MM.1S (cell line): ENCODE measurements around the gene PITPNM2.

Source experiments
- DNase-seq: peaks from one replicate; pipeline ENCODE4 v3.0.0-alpha.2; 2015
- H2AFZ ChIP-seq: fragments of 300-600 bp; sonication (generic); 2 replicates; pipeline ENCODE4 v1.6.0; 2016; ENCODE audit warnings: antibody characterized with exemption, low read length
- H3F3A ChIP-seq: fragments of 300-600 bp; sonication (generic); 2 replicates; pipeline ENCODE4 v1.6.1; 2016; ENCODE audit warnings: mild to moderate bottlenecking, antibody characterized with exemption, low read length, moderate library complexity, mixed read lengths; ENCODE audit not compliant: insufficient read depth
- H3K27ac ChIP-seq: fragments of 300-600 bp; sonication (generic); 2 replicates; pipeline ENCODE4 v1.5.1; 2016; ENCODE audit warnings: mild to moderate bottlenecking, low read length
- H3K27me3 ChIP-seq: fragments of 300-600 bp; sonication (generic); replicated peaks from 2 replicates; pipeline ENCODE4 v1.6.0; 2016; ENCODE audit warnings: low read length; ENCODE audit not compliant: insufficient read depth
- H3K36me3 ChIP-seq: fragments of 300-600 bp; sonication (generic); replicated peaks from 2 replicates; pipeline ENCODE4 v1.6.1; 2016; ENCODE audit warnings: mild to moderate bottlenecking, low read length, mixed read lengths; ENCODE audit not compliant: insufficient read depth
- H3K4me1 ChIP-seq: fragments of 300-600 bp; sonication (generic); 2 replicates; pipeline ENCODE4 v1.6.1; 2016; ENCODE audit warnings: low read length, mixed read lengths
- H3K4me2 ChIP-seq: fragments of 300-600 bp; sonication (generic); 2 replicates; pipeline ENCODE4 v1.6.0; 2016; ENCODE audit warnings: low read depth, low read length
- H3K4me3 ChIP-seq: fragments of 300-600 bp; sonication (generic); 2 replicates; pipeline ENCODE4 v1.5.1; 2016; ENCODE audit warnings: low read length, mixed read lengths
- H3K79me2 ChIP-seq: fragments of 300-600 bp; sonication (generic); 2 replicates; pipeline ENCODE4 v1.6.1; 2016; ENCODE audit warnings: mixed run types, low read length, mixed read lengths
- H3K9ac ChIP-seq: fragments of 300-600 bp; sonication (generic); 2 replicates; pipeline ENCODE4 v1.6.1; 2016; ENCODE audit warnings: low read length, mixed read lengths
- H3K9me2 ChIP-seq: fragments of 300-600 bp; sonication (generic); replicated peaks from 2 replicates; pipeline ENCODE4 v1.6.1; 2016; ENCODE audit warnings: mild to moderate bottlenecking, low read length, mixed read lengths; ENCODE audit not compliant: insufficient read depth
- H3K9me3 ChIP-seq: fragments of 300-600 bp; sonication (generic); replicated peaks from 2 replicates; pipeline ENCODE4 v1.6.1; 2016; ENCODE audit warnings: mild to moderate bottlenecking, low read length, mixed read lengths; ENCODE audit not compliant: insufficient read depth
- H4K20me1 ChIP-seq: fragments of 300-600 bp; sonication (generic); 2 replicates; pipeline ENCODE4 v1.6.1; 2016; ENCODE audit warnings: mild to moderate bottlenecking, low read length, moderate library complexity, mixed read lengths; ENCODE audit not compliant: insufficient read depth
- CTCF ChIP-seq: fragments of 300-600 bp; sonication (generic); IDR thresholded peaks from 2 replicates; pipeline ENCODE4 v1.5.1; 2016; ENCODE audit warnings: antibody characterized with exemption, low read length, mixed read lengths
- EZH2 ChIP-seq: fragments of 300-600 bp; sonication (generic); optimal IDR thresholded peaks from 2 replicates; pipeline ENCODE3; 2017; ENCODE audit warnings: low read depth, mild to moderate bottlenecking, antibody characterized with exemption, low read length, mixed read lengths
- EZH2phosphoT487 ChIP-seq: fragments of 300-600 bp; sonication (generic); IDR thresholded peaks from 2 replicates; pipeline ENCODE4 v1.6.1; 2018; ENCODE audit warnings: antibody characterized with exemption, low read length

PITPNM2 gene

GRCh38 chr12:123122626-123123025 lies 28.3 kb downstream of the PITPNM2 start:
- Histone ChIP-seq H3K9ac (no peak overlapping the region), H4K20me1 (no peaks in the 10 kb centered on the region), H3K4me3 (no peak overlapping the region), H3K27me3 (no peaks in the 10 kb centered on the region), H3K27ac (no peak overlapping the region), H3F3A (peaks cover 16% of the 10 kb centered on the region), H3K79me2 (no peaks in the 10 kb centered on the region), H3K4me2 (no peak overlapping the region), H3K36me3 (no peaks in the 10 kb centered on the region), H3K9me2 (no peaks in the 10 kb centered on the region), H3K9me3 (no peaks in the 10 kb centered on the region), H3K4me1 (peaks cover 14% of the 10 kb centered on the region), H2AFZ (no peak overlapping the region)
- no peak for TF ChIP-seq CTCF
- TF ChIP-seq EZH2phosphoT487: no peak
- no peak for TF ChIP-seq EZH2
- no peak for DNase-seq

- Histone ChIP-seq H3K9ac (no peak overlapping the region), H3K4me1 (peaks cover 14% of the 10 kb centered on the region), H3K4me3 (no peak overlapping the region), H3K27me3 (no peaks in the 10 kb centered on the region), H3K79me2 (no peaks in the 10 kb centered on the region), H3K9me3 (no peaks in the 10 kb centered on the region), H3K4me2 (no peak overlapping the region), H3K9me2 (no peaks in the 10 kb centered on the region), H3K27ac (no peak overlapping the region), H4K20me1 (no peaks in the 10 kb centered on the region), H3K36me3 (no peaks in the 10 kb centered on the region), H2AFZ (no peak overlapping the region), H3F3A (peaks cover 16% of the 10 kb centered on the region)
- TF ChIP-seq EZH2phosphoT487 (no peak), EZH2 (no peak), CTCF (no peak)
- DNase-seq: no peak
These were observed 29.2 kb downstream of the PITPNM2 start for GRCh38 chr12:123121670-123122069.

- Histone ChIP-seq H3K9me3 (no peaks in the 10 kb centered on the region), H4K20me1 (no peaks in the 10 kb centered on the region), H3K27me3 (no peaks in the 10 kb centered on the region), H3K79me2 (no peaks in the 10 kb centered on the region), H2AFZ (peak overlapping the region; percentile 72; the same call in 1 of the 2 replicates), H3K9ac (peak overlapping the region; percentile 49), H3K4me2 (peak overlapping the region; percentile 34; the same call in 1 of the 2 replicates), H3K9me2 (no peaks in the 10 kb centered on the region), H3K27ac (peak overlapping the region; percentile 94), H3K36me3 (no peaks in the 10 kb centered on the region), H3K4me3 (no peak overlapping the region), H3K4me1 (peaks cover 14% of the 10 kb centered on the region), H3F3A (peaks cover 16% of the 10 kb centered on the region)
- peak; percentile 26 for DNase-seq
- no peak for TF ChIP-seq EZH2
- TF ChIP-seq CTCF: no peak
- TF ChIP-seq EZH2phosphoT487: no peak
These were observed 30.3 kb downstream of the PITPNM2 start for GRCh38 chr12:123120452-123121166.
